OCI-LY7 (cell line): ENCODE data around the gene CFLAR. TPM values are rescaled to one million over a fixed set of nuclear protein-coding genes. Genes with fewer than 3 reads are reported as not detected.

ENCODE experiments used
- BruUV-seq: library from RNA; stranded (reverse); fragments of 400-500 nt; replicated peaks from 2 replicates; lab custom pipeline; 2021; lab: Mats Ljungman, UMichigan
- CTCF ChIA-PET: fragments of 300-600 bp; sonication (Branson Sonifier 250); formaldehyde crosslinking; loops from one replicate; lab custom pipeline; 2022; ENCODE audit warnings: antibody characterized with exemption; ENCODE audit not compliant: unreplicated experiment; lab: Charles Lee
- POLR2A ChIA-PET: fragments of 300-600 bp; sonication (Branson Sonifier 250); formaldehyde crosslinking; loops from one replicate; lab custom pipeline; 2022; ENCODE audit warnings: antibody characterized with exemption; lab: Charles Lee
- DNase-seq: peaks from one replicate; pipeline ENCODE4 v3.0.0-alpha.2; 2015; ENCODE audit warnings: low spot score
- H2AFZ ChIP-seq: fragments of 200-600 bp; sonication (generic), shearing (Covaris generic); 2 replicates; pipeline ENCODE4 v1.6.1; 2014; ENCODE audit warnings: mild to moderate bottlenecking, antibody characterized with exemption, low read length, moderate library complexity
- H3K27ac ChIP-seq: fragments of 200-600 bp; sonication (generic); 2 replicates; pipeline ENCODE4 v1.5.1; 2014; ENCODE audit warnings: mixed run types, low read depth, mild to moderate bottlenecking, moderate library complexity, low read length, inconsistent platforms; ENCODE audit not compliant: poor library complexity, severe bottlenecking
- H3K36me3 ChIP-seq: fragments of 200-600 bp; sonication (generic); 2 replicates; pipeline ENCODE4 v1.6.1; 2014; ENCODE audit warnings: mild to moderate bottlenecking, antibody characterized with exemption, low read length, moderate library complexity, mixed read lengths; ENCODE audit not compliant: insufficient read depth
- H3K4me1 ChIP-seq: fragments of 200-600 bp; sonication (generic); 2 replicates; pipeline ENCODE4 v1.5.1; 2014; ENCODE audit warnings: mild to moderate bottlenecking, low read length; ENCODE audit not compliant: insufficient read depth, poor library complexity, severe bottlenecking
- H3K4me2 ChIP-seq: fragments of 200-600 bp; sonication (generic); 2 replicates; pipeline ENCODE4 v1.6.1; 2014; ENCODE audit warnings: mild to moderate bottlenecking, low read length
- H3K4me3 ChIP-seq: fragments of 200-600 bp; sonication (generic); 2 replicates; pipeline ENCODE4 v1.5.1; 2014; ENCODE audit warnings: mild to moderate bottlenecking, low read depth, low read length; ENCODE audit not compliant: poor library complexity, severe bottlenecking
- H3K79me2 ChIP-seq: fragments of 200-600 bp; sonication (generic); 2 replicates; pipeline ENCODE4 v1.6.1; 2016; ENCODE audit warnings: low read depth, mild to moderate bottlenecking, low read length, moderate library complexity, mixed read lengths; ENCODE audit not compliant: insufficient read depth
- H3K9me2 ChIP-seq: fragments of 200-600 bp; sonication (generic); 2 replicates; pipeline ENCODE4 v1.6.1; 2016; ENCODE audit warnings: mild to moderate bottlenecking, low read length, mixed read lengths; ENCODE audit not compliant: insufficient read depth
- H3K9me3 ChIP-seq: fragments of 200-600 bp; sonication (generic); 2 replicates; pipeline ENCODE4 v1.6.1; 2014; ENCODE audit warnings: mild to moderate bottlenecking, mixed run types, low read length, mixed read lengths
- H4K20me1 ChIP-seq: fragments of 200-600 bp; sonication (generic); 2 replicates; pipeline ENCODE4 v1.6.1; 2014; ENCODE audit warnings: mild to moderate bottlenecking, antibody characterized with exemption, low read length, moderate library complexity, mixed read lengths; ENCODE audit not compliant: insufficient read depth
- EZH2phosphoT487 ChIP-seq: fragments of 200-600 bp; sonication (generic); IDR thresholded peaks from 2 replicates; pipeline ENCODE4 v1.6.1; 2018; ENCODE audit warnings: low read depth, borderline replicate concordance, mild to moderate bottlenecking, mixed run types, antibody characterized with exemption, low read length, moderate library complexity, mixed read lengths
- intact Hi-C: fragments of 100-400 bp; cut with micrococcal nuclease; formaldehyde crosslinking; loops from one replicate; pipeline ENCODE4 v1.10.0; 2022; ENCODE audit not compliant: unreplicated experiment
- total RNA-seq, 2 experiments: library from RNA; depleted of rRNA in 1 of 2; stranded (reverse); fragments of >200 nt in 1 of 2; shearing (Covaris generic) in 1 of 2; gene quantifications; 2 replicates each; pipeline ENCODE4 v1.2.3, GENCODE V29; 2014 to 2022
- TF ChIP-seq, protein P1 (sequence below): fragments of 200-600 bp; sonication (generic); conservative IDR thresholded peaks from 2 replicates; pipeline ENCODE4 v1.5.1; 2014; ENCODE audit warnings: mild to moderate bottlenecking, antibody characterized with exemption, low read length, moderate library complexity, mixed read lengths

CFLAR gene
- total RNA-seq, 2 experiments from 2014 or later, result 42.8 to 82.5 TPM

DNA sequence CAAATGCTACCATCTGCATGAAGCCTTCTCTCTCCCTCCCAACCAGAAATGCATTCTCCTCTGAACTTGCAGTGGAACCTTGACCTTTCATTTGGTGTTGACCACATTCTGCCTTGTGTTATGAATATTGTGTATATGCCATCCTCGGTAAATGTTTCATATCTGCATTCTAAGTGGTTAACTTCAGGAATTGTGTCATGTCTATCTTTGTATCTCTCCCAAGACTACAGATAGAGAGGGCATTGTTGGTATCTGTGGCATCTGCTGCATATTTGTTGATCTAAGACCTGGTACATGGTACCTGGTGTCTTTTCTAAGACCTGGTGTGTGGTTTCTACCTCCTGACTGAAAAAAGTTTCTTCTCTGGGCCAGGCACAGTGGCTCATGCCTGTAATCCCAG, 101.0 kb downstream of the CFLAR start:
- H3K9me3 ChIP-seq, result no peaks in the 10 kb centered on the region
- intact Hi-C loops, result no loop called here
- no peak overlapping the region for H3K4me2 ChIP-seq
- ChIA-PET POLR2A (no interaction called here), CTCF (no interaction called here)
- H3K9me2 ChIP-seq, result no peaks in the 10 kb centered on the region
- H3K36me3 ChIP-seq, result no peaks in the 10 kb centered on the region
- H3K27ac ChIP-seq, result no peak overlapping the region
- no peak overlapping the region for H2AFZ ChIP-seq
- TF ChIP-seq EZH2phosphoT487, result no peak
- TF ChIP-seq, protein P1, sequence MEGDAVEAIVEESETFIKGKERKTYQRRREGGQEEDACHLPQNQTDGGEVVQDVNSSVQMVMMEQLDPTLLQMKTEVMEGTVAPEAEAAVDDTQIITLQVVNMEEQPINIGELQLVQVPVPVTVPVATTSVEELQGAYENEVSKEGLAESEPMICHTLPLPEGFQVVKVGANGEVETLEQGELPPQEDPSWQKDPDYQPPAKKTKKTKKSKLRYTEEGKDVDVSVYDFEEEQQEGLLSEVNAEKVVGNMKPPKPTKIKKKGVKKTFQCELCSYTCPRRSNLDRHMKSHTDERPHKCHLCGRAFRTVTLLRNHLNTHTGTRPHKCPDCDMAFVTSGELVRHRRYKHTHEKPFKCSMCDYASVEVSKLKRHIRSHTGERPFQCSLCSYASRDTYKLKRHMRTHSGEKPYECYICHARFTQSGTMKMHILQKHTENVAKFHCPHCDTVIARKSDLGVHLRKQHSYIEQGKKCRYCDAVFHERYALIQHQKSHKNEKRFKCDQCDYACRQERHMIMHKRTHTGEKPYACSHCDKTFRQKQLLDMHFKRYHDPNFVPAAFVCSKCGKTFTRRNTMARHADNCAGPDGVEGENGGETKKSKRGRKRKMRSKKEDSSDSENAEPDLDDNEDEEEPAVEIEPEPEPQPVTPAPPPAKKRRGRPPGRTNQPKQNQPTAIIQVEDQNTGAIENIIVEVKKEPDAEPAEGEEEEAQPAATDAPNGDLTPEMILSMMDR, result no peak
- H3K4me3 ChIP-seq, result no peak overlapping the region
- peaks cover 10% of the 10 kb centered on the region for H3K4me1 ChIP-seq
- no peak for DNase-seq
- H4K20me1 ChIP-seq, result no peaks in the 10 kb centered on the region
- no peaks in the 10 kb centered on the region for H3K79me2 ChIP-seq
- no TSS peak for BruUV-seq

DNA sequence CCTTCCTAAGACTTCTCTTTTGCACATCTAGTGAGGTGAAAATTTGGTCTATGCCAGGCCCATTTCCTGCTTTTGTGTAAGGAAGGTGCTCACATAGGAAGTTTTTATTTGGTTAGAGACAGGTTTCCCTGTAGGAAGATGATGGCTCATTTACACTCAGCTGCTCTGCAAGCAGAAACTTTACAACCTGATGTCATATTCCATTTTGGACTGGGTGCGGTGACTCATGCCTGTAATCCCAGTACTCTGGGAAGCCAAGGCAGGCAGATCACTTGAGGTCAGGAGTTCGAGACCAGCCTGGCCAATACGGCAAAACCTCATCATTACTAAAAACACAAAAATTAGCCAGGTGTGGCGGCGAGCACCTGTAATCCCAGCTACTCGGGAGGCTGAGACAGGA, 102.8 kb downstream of the CFLAR start:
- POLR2A ChIA-PET, result no interaction called here

More for the DNA sequence above, 102.8 kb downstream of the CFLAR start:
- DNase-seq, result no peak
- Histone ChIP-seq H3K36me3 (no peaks in the 10 kb centered on the region), H3K4me2 (no peak overlapping the region), H3K9me3 (no peaks in the 10 kb centered on the region), H3K79me2 (no peaks in the 10 kb centered on the region), H3K4me1 (peaks cover 19% of the 10 kb centered on the region), H3K4me3 (no peak overlapping the region), H3K27ac (no peak overlapping the region), H4K20me1 (no peaks in the 10 kb centered on the region), H2AFZ (no peak overlapping the region), H3K9me2 (no peaks in the 10 kb centered on the region)
- TF ChIP-seq, protein P1, result no peak
- TF ChIP-seq EZH2phosphoT487, result no peak
- no TSS peak for BruUV-seq
- intact Hi-C loops, result no loop called here
- CTCF ChIA-PET, result no interaction called here
